GM12874 (cell line): Measurements from ENCODE around the gene PRKCA.

Source experiments
- TF ChIP-seq, protein P1 (sequence below): IDR thresholded peaks from 2 replicates; pipeline ENCODE4 v1.5.1; 2011; ENCODE audit warnings: low read depth, mild to moderate bottlenecking, control low read depth, low read length, moderate library complexity; ENCODE audit not compliant: insufficient read depth

PRKCA gene

GRCh38 chr17:66446419-66446818, 144.0 kb downstream of the PRKCA start:
- TF ChIP-seq, protein P1, sequence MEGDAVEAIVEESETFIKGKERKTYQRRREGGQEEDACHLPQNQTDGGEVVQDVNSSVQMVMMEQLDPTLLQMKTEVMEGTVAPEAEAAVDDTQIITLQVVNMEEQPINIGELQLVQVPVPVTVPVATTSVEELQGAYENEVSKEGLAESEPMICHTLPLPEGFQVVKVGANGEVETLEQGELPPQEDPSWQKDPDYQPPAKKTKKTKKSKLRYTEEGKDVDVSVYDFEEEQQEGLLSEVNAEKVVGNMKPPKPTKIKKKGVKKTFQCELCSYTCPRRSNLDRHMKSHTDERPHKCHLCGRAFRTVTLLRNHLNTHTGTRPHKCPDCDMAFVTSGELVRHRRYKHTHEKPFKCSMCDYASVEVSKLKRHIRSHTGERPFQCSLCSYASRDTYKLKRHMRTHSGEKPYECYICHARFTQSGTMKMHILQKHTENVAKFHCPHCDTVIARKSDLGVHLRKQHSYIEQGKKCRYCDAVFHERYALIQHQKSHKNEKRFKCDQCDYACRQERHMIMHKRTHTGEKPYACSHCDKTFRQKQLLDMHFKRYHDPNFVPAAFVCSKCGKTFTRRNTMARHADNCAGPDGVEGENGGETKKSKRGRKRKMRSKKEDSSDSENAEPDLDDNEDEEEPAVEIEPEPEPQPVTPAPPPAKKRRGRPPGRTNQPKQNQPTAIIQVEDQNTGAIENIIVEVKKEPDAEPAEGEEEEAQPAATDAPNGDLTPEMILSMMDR = no peak

- TF ChIP-seq, protein P1 = no peak
Measured at GRCh38 chr17:66447159-66447558, 144.7 kb downstream of the PRKCA start.

- TF ChIP-seq, protein P1 = no peak
Measured at GRCh38 chr17:66448026-66448639, 145.7 kb downstream of the PRKCA start.

GRCh38 chr17:66449418-66449977, 147.1 kb downstream of the PRKCA start:
- TF ChIP-seq, protein P1 = no peak

GRCh38 chr17:66450008-66450851, 147.8 kb downstream of the PRKCA start:
- TF ChIP-seq, protein P1 = no peak

DNA sequence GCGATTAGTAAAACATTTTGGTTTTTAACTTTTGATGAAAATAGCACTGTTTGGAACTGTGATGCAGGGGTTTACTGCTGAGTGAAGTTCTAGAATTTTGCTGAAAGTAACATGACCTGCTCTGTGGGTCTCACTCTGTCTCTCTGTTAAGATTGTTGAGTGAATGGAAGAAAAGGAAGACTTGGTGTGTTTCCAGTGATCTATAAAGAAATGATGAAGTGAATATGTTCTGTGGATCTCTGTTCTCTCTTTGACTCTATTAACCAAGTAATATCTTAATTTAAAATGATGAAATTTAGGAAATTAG, 148.4 kb downstream of the PRKCA start:
- TF ChIP-seq, protein P1 = no peak
